Upper lobe of left lung (tissue), 6 donors: Measurements from ENCODE around the gene POLG. TPM values are rescaled to one million over a fixed set of nuclear protein-coding genes. Genes with fewer than 3 reads are reported as not detected.
A peak's percentile ranks its signal among the peaks of the same experiment; 100 is the strongest.

ENCODE experiments used
- ATAC-seq, 2 donors: fragments of 200-7000 bp; cut with Tn5 transposase; one replicate each; pipeline ENCODE4 v1.9.1; 2022; ENCODE audit warnings: mild to moderate bottlenecking in 2 of 2, moderate library complexity in 2 of 2; ENCODE audit not compliant: low FRiP score in 2 of 2
- DNase-seq, 2 donors: peaks; one replicate each; pipeline ENCODE4 v3.0.0-alpha.2; 2019 to 2020
- H3K27ac ChIP-seq, 4 donors: fragments of 200-600 bp; sonication (generic); one replicate each; pipeline ENCODE4 v1.5.1; 2016 to 2019
- H3K27me3 ChIP-seq, 4 donors: fragments of 200-600 bp; sonication (generic); one replicate each; pipeline ENCODE4 v1.5.1; 2017 to 2019
- H3K36me3 ChIP-seq, 4 donors: fragments of 200-600 bp; sonication (generic); one replicate each; pipeline ENCODE4 v1.5.1; 2016 to 2019
- H3K4me1 ChIP-seq, 4 donors: fragments of 200-600 bp; sonication (generic); one replicate each; pipeline ENCODE4 v1.5.1; 2018 to 2019
- H3K4me3 ChIP-seq, 4 donors: fragments of 200-600 bp; sonication (generic); one replicate each; pipeline ENCODE4 v1.5.1; 2017 to 2019; ENCODE audit warnings: mild to moderate bottlenecking in 2 of 4, moderate library complexity in 1 of 4
- H3K9me3 ChIP-seq, 4 donors: fragments of 200-600 bp; sonication (generic); one replicate each; pipeline ENCODE4 v1.5.1; 2018 to 2019
- CTCF ChIP-seq, 6 experiments: fragments of 450-650 bp in 4 of 6; fragments of 200-600 bp in 2 of 6; sonication (generic) in 2 of 6; IDR thresholded peaks; one replicate each; pipeline ENCODE4 v1.5.1; 2016 to 2019; ENCODE audit warnings: antibody characterized with exemption in 6 of 6
- EP300 ChIP-seq, 4 donors: sonication (generic); formaldehyde crosslinking; IDR thresholded peaks; one replicate each; pipeline ENCODE4 v1.5.1; 2017; ENCODE audit warnings: antibody characterized with exemption in 4 of 4, control low read depth in 2 of 4
- POLR2A ChIP-seq, 4 donors: fragments of 450-650 bp; IDR thresholded peaks; one replicate each; pipeline ENCODE4 v1.5.1; 2016 to 2017; ENCODE audit warnings: antibody characterized with exemption in 4 of 4, mild to moderate bottlenecking in 2 of 4
- POLR2AphosphoS5 ChIP-seq, 2 donors: sonication (generic); formaldehyde crosslinking; IDR thresholded peaks; one replicate each; pipeline ENCODE4 v1.5.1; 2017; ENCODE audit warnings: antibody characterized with exemption in 2 of 2
- WGBS, 2 donors: methylation state at CpG; one replicate each; pipeline ENCODE4 v1.1.5; 2017 to 2018; 5-methylcytosine and 5-hydroxymethylcytosine counted together
- total RNA-seq, 6 donors: library from RNA; depleted of rRNA in 4 of 6; stranded (reverse); fragments of >200 nt in 4 of 6; gene quantifications; one replicate each; pipeline versions ENCODE4 v1.1.0 to v1.2.1, GENCODE V29; 2016 to 2021
- donor health status: DM: no; HTN: no; CAD: no; lungs with moderate emphysema.
- donor health status: DM: no; HTN: yes; CAD: no; lungs with severe emphysema.

Gene POLG
- total RNA-seq, 6 donors from 2014 or later = 58.3 to 185 (median 75.0) TPM

GRCh38 chr15:89359471-89360293 is 25.1 kb upstream of the POLG start:
- DNase-seq = peak in 1 of 2 donors; percentile 32
- peak overlapping the region in 1 of 4 donors; percentile 55 for H3K4me3 ChIP-seq
- ATAC-seq = no peak
- no peak for TF ChIP-seq POLR2A (IDR thresholded peaks at IDR 0.05)
- no peak for TF ChIP-seq EP300 (IDR thresholded peaks at IDR 0.05)
- TF ChIP-seq CTCF (IDR thresholded peaks at IDR 0.05) = no peak
- no peak for TF ChIP-seq POLR2AphosphoS5 (IDR thresholded peaks at IDR 0.05)
- H3K27me3 ChIP-seq = peaks cover 2 to 71% (median 43%) of the 10 kb centered on the region in 4 donors
- no peaks in the 10 kb centered on the region for H3K36me3 ChIP-seq
- H3K27ac ChIP-seq = no peak overlapping the region
- no peaks in the 10 kb centered on the region for H3K9me3 ChIP-seq
- H3K4me1 ChIP-seq = peaks cover 15 to 39% (median 23%) of the 10 kb centered on the region in 4 donors
- WGBS, 2 donors = 10 to 17% methylated on average over 7 to 25 of the region's 32 CpGs

- Histone ChIP-seq H3K9me3 (no peaks in the 10 kb centered on the region), H3K27me3 (peaks cover 2 to 64% (median 38%) of the 10 kb centered on the region in 4 donors), H3K27ac (no peak overlapping the region), H3K4me3 (peak overlapping the region; percentile 18 to 55 (median 42)), H3K4me1 (peaks cover 15 to 39% (median 20%) of the 10 kb centered on the region in 4 donors), H3K36me3 (no peaks in the 10 kb centered on the region)
- 0 to 5% methylated on average over 18 to 36 of the region's 68 CpGs for WGBS, 2 donors
- ATAC-seq (peak; percentile 92 to 95), DNase-seq (peak; percentile 77 to 94)
- TF ChIP-seq POLR2A (IDR thresholded peaks at IDR 0.05) (no peak), CTCF (IDR thresholded peaks at IDR 0.05) (peak; percentile 95 to 99 (median 98))
These were observed 24.3 kb upstream of the POLG start for GRCh38 chr15:89358755-89359439.

- no peak for TF ChIP-seq POLR2A (IDR thresholded peaks at IDR 0.05)
- no peak for TF ChIP-seq POLR2AphosphoS5 (IDR thresholded peaks at IDR 0.05)
- TF ChIP-seq CTCF (IDR thresholded peaks at IDR 0.05) = no peak
- no peak for TF ChIP-seq EP300 (IDR thresholded peaks at IDR 0.05)
- Histone ChIP-seq H3K27me3 (peaks cover 2 to 59% (median 37%) of the 10 kb centered on the region in 4 donors), H3K9me3 (no peaks in the 10 kb centered on the region), H3K36me3 (no peaks in the 10 kb centered on the region), H3K4me1 (peaks cover 15 to 39% (median 19%) of the 10 kb centered on the region in 4 donors), H3K4me3 (peak overlapping the region in 3 of 4 donors; percentile 39 to 55 (median 44)), H3K27ac (no peak overlapping the region)
- WGBS, 2 donors = 8 to 26% methylated on average over 5 to 14 of the region's 16 CpGs
- no peak for ATAC-seq
- DNase-seq = no peak
These were observed 23.8 kb upstream of the POLG start for GRCh38 chr15:89358435-89358754.

GRCh38 chr15:89356634-89357298 is 22.1 kb upstream of the POLG start:
- ATAC-seq (no peak), DNase-seq (no peak)
- no peaks in the 10 kb centered on the region for H3K36me3 ChIP-seq
- no peak overlapping the region for H3K27ac ChIP-seq
- H3K9me3 ChIP-seq = no peaks in the 10 kb centered on the region
- peaks cover 2 to 42% (median 27%) of the 10 kb centered on the region in 4 donors for H3K27me3 ChIP-seq
- H3K4me3 ChIP-seq = no peak overlapping the region
- TF ChIP-seq POLR2AphosphoS5 (IDR thresholded peaks at IDR 0.05) (no peak), EP300 (IDR thresholded peaks at IDR 0.05) (no peak), CTCF (IDR thresholded peaks at IDR 0.05) (no peak), POLR2A (IDR thresholded peaks at IDR 0.05) (no peak)
- peaks cover 8 to 28% (median 10%) of the 10 kb centered on the region in 4 donors for H3K4me1 ChIP-seq
- 38 to 40% methylated on average over 13 of the region's 13 CpGs for WGBS, 2 donors
